K562 (cell line): ENCODE data around the gene ESPL1. TPM values are rescaled to one million over a fixed set of nuclear protein-coding genes. Genes with fewer than 3 reads are reported as not detected.

Experiments
- ATF1 ChIP-seq, 2 experiments: fragments of 450-650 bp in 1 of 2; IDR thresholded peaks; 2 replicates each; pipeline ENCODE4 v1.6.1; 2016; ENCODE audit warnings: missing compliant biosample characterization in 1 of 2, missing genetic modification characterization in 1 of 2
- EP400 ChIP-seq: fragments of 450-650 bp; IDR thresholded peaks from 2 replicates; pipeline ENCODE4 v1.6.1; 2017; ENCODE audit warnings: antibody characterized with exemption, mild to moderate bottlenecking, moderate library complexity
- GATAD2B ChIP-seq: fragments of 450-650 bp; IDR thresholded peaks from 2 replicates; pipeline ENCODE4 v1.6.1; 2017; ENCODE audit warnings: mild to moderate bottlenecking, borderline replicate concordance
- MTA2 ChIP-seq: fragments of 450-650 bp; IDR thresholded peaks from 2 replicates; pipeline ENCODE4 v1.6.1; 2016; ENCODE audit warnings: low read depth
- MYC ChIP-seq, 2 experiments: fragments of 250-450 bp in 1 of 2; sonication (Bioruptor Pico) in 1 of 2; IDR thresholded peaks; 2 replicates each; pipeline versions ENCODE4 v1.5.1 to v1.6.1; 2012 to 2021; ENCODE audit warnings: low read depth in 2 of 2, borderline replicate concordance in 1 of 2, improper control_type of control experiment in 1 of 2, low read length in 1 of 2, mild to moderate bottlenecking in 1 of 2, moderate library complexity in 1 of 2
- NFYB ChIP-seq: IDR thresholded peaks from 2 replicates; pipeline ENCODE4 v1.6.1; 2011; ENCODE audit warnings: mild to moderate bottlenecking, moderate library complexity; ENCODE audit not compliant: insufficient read length; ENCODE audit errors: extremely low read depth
- PPARD ChIP-seq: fragments of 250-450 bp; sonication (Bioruptor Pico); IDR thresholded peaks from 2 replicates; pipeline ENCODE4 v1.8.0; 2022; ENCODE audit warnings: inconsistent platforms, mild to moderate bottlenecking, moderate library complexity
- SP2 ChIP-seq: IDR thresholded peaks from 2 replicates; pipeline ENCODE4 v1.6.1; 2011; ENCODE audit warnings: mild to moderate bottlenecking, low read depth, low read length, moderate library complexity; ENCODE audit not compliant: poor library complexity, severe bottlenecking; ENCODE audit errors: extremely low read depth
- TCF7L2 ChIP-seq: fragments of 150-350 bp; IDR thresholded peaks from 2 replicates; pipeline ENCODE4 v1.6.1; 2016; ENCODE audit warnings: low read depth, mild to moderate bottlenecking, low read length, moderate library complexity
- THRA ChIP-seq: fragments of 450-650 bp; IDR thresholded peaks from 2 replicates; pipeline ENCODE4 v1.6.1; 2017; ENCODE audit warnings: mild to moderate bottlenecking, moderate library complexity
- polyA plus RNA-seq, 8 experiments: library from polyadenylated mRNA; depleted of rRNA in 4 of 8; stranded (reverse) in 5 of 8; unstranded in 3 of 8; fragments of >200 nt; fragmentation: Nextera tagmentation in 2 of 8; fragmentation: Illumina TruSeq in 1 of 8; extraction: Ambion mirVana in 2 of 8; extraction: Trizol in 1 of 8; gene quantifications; 2 replicates each; pipeline versions ENCODE4 v1.2.1 to v1.2.3, GENCODE V29; 2011 to 2014; ENCODE audit warnings: inconsistent platforms in 1 of 8, missing spikeins in 1 of 8
- total RNA-seq, 7 experiments: library from RNA; depleted of rRNA in 6 of 7; stranded (reverse); fragments of >200 nt in 6 of 7; fragmentation: Illumina TruSeq in 2 of 7; extraction: Trizol in 2 of 7; gene quantifications; 2 replicates each; pipeline versions ENCODE4 v1.2.1 to v1.2.3, GENCODE V29; 2011 to 2021; ENCODE audit warnings: low replicate concordance in 1 of 7
- TF ChIP-seq, protein P1 (sequence below), 2 experiments: IDR thresholded peaks in 1 of 2; conservative IDR thresholded peaks in 1 of 2; 2 replicates each; pipeline ENCODE4 v1.6.1; 2016; ENCODE audit warnings: low read depth in 2 of 2, mild to moderate bottlenecking in 1 of 2, missing compliant biosample characterization in 1 of 2, missing genetic modification characterization in 1 of 2, moderate library complexity in 1 of 2
- TF ChIP-seq, protein P2 (sequence below): fragments of 450-650 bp; IDR thresholded peaks from 2 replicates; pipeline ENCODE4 v1.6.1; 2016; ENCODE audit warnings: missing biosample characterization, missing genetic modification characterization
- TF ChIP-seq, protein P3 (sequence below), 2 experiments: fragments of 450-650 bp; IDR thresholded peaks; 2 replicates each; pipeline ENCODE4 v1.6.1; 2016; ENCODE audit warnings: mild to moderate bottlenecking in 2 of 2, borderline replicate concordance in 1 of 2, low read depth in 1 of 2, moderate library complexity in 1 of 2

The ESPL1 gene
- total and polyA plus RNA-seq, 9 of the 15 experiments (the other 6 are each of a cell fraction or from before 2014, with no cell fraction given): 1.2 to 55.0 (median 18.7) TPM

GRCh38 chr12:53244337-53244736, 23.8 kb upstream of the ESPL1 start (continued):
- no peak for TF ChIP-seq SP2
- TF ChIP-seq MTA2: 0 out of 2 replicates have a peak, but pooled peaks have one; percentile 13
- TF ChIP-seq THRA: no peak
- TF ChIP-seq, protein P1, sequence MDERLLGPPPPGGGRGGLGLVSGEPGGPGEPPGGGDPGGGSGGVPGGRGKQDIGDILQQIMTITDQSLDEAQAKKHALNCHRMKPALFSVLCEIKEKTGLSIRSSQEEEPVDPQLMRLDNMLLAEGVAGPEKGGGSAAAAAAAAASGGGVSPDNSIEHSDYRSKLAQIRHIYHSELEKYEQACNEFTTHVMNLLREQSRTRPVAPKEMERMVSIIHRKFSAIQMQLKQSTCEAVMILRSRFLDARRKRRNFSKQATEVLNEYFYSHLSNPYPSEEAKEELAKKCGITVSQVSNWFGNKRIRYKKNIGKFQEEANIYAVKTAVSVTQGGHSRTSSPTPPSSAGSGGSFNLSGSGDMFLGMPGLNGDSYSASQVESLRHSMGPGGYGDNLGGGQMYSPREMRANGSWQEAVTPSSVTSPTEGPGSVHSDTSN (CRISPR knock-in tag; IDR thresholded peaks at IDR 0.05; ENCODE audit: low read depth): no peak
- TF ChIP-seq, protein P1 (tag; conservative IDR thresholded peaks at IDR 0.05; ENCODE audit: low read depth): no peak
- TF ChIP-seq PPARD (CRISPR knock-in tag): no peak
- TF ChIP-seq, protein P2, sequence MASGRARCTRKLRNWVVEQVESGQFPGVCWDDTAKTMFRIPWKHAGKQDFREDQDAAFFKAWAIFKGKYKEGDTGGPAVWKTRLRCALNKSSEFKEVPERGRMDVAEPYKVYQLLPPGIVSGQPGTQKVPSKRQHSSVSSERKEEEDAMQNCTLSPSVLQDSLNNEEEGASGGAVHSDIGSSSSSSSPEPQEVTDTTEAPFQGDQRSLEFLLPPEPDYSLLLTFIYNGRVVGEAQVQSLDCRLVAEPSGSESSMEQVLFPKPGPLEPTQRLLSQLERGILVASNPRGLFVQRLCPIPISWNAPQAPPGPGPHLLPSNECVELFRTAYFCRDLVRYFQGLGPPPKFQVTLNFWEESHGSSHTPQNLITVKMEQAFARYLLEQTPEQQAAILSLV: no peak
- TF ChIP-seq NFYB: no peak
- peak; percentile 40; the same call in 1 of the 2 replicates for TF ChIP-seq EP400
- TF ChIP-seq GATAD2B: no peak
- TF ChIP-seq ATF1 (CRISPR knock-in tag; IDR thresholded peaks at IDR 0.05): no peak
- TF ChIP-seq ATF1 (tag; IDR thresholded peaks at IDR 0.05): no peak
- TF ChIP-seq, protein P3, sequence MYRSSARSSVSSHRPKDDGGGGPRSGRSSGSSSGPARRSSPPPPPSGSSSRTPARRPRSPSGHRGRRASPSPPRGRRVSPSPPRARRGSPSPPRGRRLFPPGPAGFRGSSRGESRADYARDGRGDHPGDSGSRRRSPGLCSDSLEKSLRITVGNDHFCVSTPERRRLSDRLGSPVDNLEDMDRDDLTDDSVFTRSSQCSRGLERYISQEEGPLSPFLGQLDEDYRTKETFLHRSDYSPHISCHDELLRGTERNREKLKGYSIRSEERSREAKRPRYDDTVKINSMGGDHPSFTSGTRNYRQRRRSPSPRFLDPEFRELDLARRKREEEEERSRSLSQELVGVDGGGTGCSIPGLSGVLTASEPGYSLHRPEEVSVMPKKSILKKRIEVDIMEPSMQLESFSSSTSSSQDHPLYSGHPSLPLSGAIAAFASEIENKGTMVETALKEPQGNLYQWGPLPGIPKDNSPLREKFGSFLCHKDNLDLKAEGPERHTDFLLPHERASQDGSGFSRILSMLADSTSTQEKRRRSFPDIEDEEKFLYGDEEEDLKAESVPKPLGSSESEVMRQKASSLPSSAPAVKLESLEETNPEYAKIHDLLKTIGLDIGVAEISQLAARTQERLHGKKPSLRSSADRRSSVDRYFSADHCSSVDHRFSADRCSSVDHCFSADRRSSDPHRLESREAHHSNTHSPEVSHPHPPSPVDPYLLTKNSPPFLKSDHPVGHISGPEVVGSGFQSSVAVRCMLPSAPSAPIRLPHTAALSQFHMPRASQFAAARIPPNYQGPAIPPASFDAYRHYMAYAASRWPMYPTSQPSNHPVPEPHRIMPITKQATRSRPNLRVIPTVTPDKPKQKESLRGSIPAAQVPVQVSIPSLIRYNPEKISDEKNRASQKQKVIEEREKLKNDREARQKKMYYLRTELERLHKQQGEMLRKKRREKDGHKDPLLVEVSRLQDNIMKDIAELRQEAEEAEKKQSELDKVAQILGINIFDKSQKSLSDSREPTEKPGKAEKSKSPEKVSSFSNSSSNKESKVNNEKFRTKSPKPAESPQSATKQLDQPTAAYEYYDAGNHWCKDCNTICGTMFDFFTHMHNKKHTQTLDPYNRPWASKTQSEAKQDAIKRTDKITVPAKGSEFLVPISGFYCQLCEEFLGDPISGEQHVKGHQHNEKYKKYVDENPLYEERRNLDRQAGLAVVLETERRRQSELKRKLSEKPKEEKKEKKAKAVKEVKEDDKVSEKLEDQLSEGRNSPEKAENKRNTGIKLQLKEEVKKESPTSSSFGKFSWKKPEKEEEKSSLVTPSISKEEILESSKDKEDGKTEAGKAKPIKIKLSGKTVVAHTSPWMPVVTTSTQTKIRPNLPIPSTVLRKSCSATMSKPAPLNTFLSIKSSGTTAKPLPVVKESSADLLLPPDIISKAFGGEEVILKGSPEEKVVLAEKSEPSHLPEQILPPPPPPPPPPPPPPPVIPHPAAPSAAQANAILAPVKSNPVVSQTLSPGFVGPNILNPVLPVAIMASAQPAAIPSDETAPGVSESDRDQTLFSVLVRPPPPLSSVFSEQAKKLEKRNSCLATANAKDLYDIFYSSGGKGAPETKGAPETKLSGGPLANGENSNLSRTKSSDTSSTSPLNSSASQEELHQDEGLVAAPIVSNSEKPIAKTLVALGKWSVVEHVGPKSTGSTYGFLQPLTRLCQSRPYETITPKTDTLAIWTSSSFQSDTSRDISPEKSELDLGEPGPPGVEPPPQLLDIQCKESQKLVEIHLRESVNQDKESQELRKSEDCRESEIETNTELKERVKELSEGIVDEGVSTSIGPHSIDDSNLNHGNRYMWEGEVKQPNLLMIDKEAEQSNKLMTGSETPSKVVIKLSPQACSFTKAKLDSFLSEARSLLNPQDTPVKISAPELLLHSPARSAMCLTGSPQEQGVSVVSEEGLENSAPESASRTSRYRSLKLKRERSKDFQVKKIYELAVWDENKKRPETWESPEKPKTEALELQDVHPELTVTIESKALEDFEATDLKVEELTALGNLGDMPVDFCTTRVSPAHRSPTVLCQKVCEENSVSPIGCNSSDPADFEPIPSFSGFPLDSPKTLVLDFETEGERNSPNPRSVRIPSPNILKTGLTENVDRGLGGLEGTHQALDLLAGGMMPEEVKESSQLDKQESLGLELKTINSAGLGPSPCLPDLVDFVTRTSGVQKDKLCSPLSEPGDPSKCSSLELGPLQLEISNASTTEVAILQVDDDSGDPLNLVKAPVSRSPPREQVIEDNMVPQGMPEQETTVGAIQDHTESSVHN (IDR thresholded peaks at IDR 0.05; ENCODE audit: borderline replicate concordance in 1 of 2, low read depth in 1 of 2): no peak
- TF ChIP-seq TCF7L2: no peak
- TF ChIP-seq MYC (IDR thresholded peaks at IDR 0.05; ENCODE audit: low read depth, low read length): peak; percentile 29; the same call in 1 of the 2 replicates
- no peak for TF ChIP-seq MYC (CRISPR knock-in tag; IDR thresholded peaks at IDR 0.05; ENCODE audit: borderline replicate concordance, low read depth)
